ENCODE results near the gene GNAI2. TPM values are rescaled to one million over a fixed set of nuclear protein-coding genes. Genes with fewer than 3 reads are reported as not detected.
"Not testable (repeated sequence)": the region's sequence is repeated elsewhere in the genome, so short reads cannot be mapped to it uniquely, and the experiment has no call there.

The GNAI2 gene
- total and polyA plus RNA-seq, 8 donors, result 259 to 381 (median 269) TPM

- H3K9me3 ChIP-seq, result no peaks in the 10 kb centered on the region
- ATAC-seq, result no peak
- peaks cover 9 to 13% of the 10 kb centered on the region in 2 donors for H3K4me1 ChIP-seq
- peaks cover 27 to 36% of the 10 kb centered on the region in 2 donors for H3K27me3 ChIP-seq
- no peaks in the 10 kb centered on the region for H3K36me3 ChIP-seq
- intact Hi-C loops (cut with DNase I), result no loop called here
- DNase-seq, result no peak
- H3K27ac ChIP-seq, result no peak overlapping the region
- TF ChIP-seq CTCF (IDR thresholded peaks at IDR 0.05), result no peak
- no peak overlapping the region for H3K4me3 ChIP-seq
Measured at GRCh38 chr3:50208677-50209344, 27.2 kb upstream of the GNAI2 start.

- Histone ChIP-seq H3K9me3 (no peaks in the 10 kb centered on the region), H3K27ac (no peak overlapping the region), H3K36me3 (no peaks in the 10 kb centered on the region), H3K27me3 (peaks cover 14 to 22% of the 10 kb centered on the region in 2 donors), H3K4me1 (peaks cover 5 to 7% of the 10 kb centered on the region in 2 donors), H3K4me3 (no peak overlapping the region)
- intact Hi-C loops (cut with DNase I), result no loop called here
- no peak for DNase-seq
- no peak for ATAC-seq
- TF ChIP-seq CTCF (IDR thresholded peaks at IDR 0.05), result no peak
Measured at GRCh38 chr3:50210176-50210509, 25.9 kb upstream of the GNAI2 start.

- no peak for TF ChIP-seq CTCF (IDR thresholded peaks at IDR 0.05)
- H3K27ac ChIP-seq, result no peak overlapping the region
- no peak overlapping the region for H3K4me3 ChIP-seq
- ATAC-seq (no peak), DNase-seq (no peak)
- peaks cover 8 to 16% of the 10 kb centered on the region in 2 donors for H3K27me3 ChIP-seq
- H3K9me3 ChIP-seq, result no peaks in the 10 kb centered on the region
- H3K36me3 ChIP-seq, result no peaks in the 10 kb centered on the region
- H3K4me1 ChIP-seq, result peaks cover 0 to 1% of the 10 kb centered on the region in 2 donors
- intact Hi-C loops (cut with DNase I), result no loop called here
Measured at GRCh38 chr3:50210510-50211367, 25.3 kb upstream of the GNAI2 start.

GRCh38 chr3:50211368-50211717 lies 24.7 kb upstream of the GNAI2 start:
- H3K9me3 ChIP-seq; H3K27ac ChIP-seq; intact Hi-C loops (cut with DNase I); H3K4me3 ChIP-seq; H3K36me3 ChIP-seq; DNase-seq; ATAC-seq; H3K4me1 ChIP-seq: not testable (repeated sequence)
- H3K27me3 ChIP-seq, result peaks cover 3 to 10% of the 10 kb centered on the region in 2 donors

GRCh38 chr3:50211930-50212329 lies 24.1 kb upstream of the GNAI2 start:
- no peak overlapping the region for H3K4me3 ChIP-seq
- ATAC-seq (no peak), DNase-seq (no peak)
- H3K36me3 ChIP-seq, result no peaks in the 10 kb centered on the region
- no peaks in the 10 kb centered on the region for H3K9me3 ChIP-seq
- no peak for TF ChIP-seq CTCF (IDR thresholded peaks at IDR 0.05)
- H3K4me1 ChIP-seq, result no peaks in the 10 kb centered on the region
- intact Hi-C loops (cut with DNase I), result no loop called here
- peaks cover 0 to 5% of the 10 kb centered on the region in 2 donors for H3K27me3 ChIP-seq
- H3K27ac ChIP-seq, result no peak overlapping the region
